ENCODE measurements around the gene JAKMIP2.
"Not testable (repeated sequence)": the region's sequence is repeated elsewhere in the genome, so short reads cannot be mapped to it uniquely, and the experiment has no call there.

JAKMIP2 gene

GRCh38 chr5:147580418-147580817 is 202.1 kb downstream of the JAKMIP2 start:
- DNase-seq = not testable (repeated sequence)

DNA sequence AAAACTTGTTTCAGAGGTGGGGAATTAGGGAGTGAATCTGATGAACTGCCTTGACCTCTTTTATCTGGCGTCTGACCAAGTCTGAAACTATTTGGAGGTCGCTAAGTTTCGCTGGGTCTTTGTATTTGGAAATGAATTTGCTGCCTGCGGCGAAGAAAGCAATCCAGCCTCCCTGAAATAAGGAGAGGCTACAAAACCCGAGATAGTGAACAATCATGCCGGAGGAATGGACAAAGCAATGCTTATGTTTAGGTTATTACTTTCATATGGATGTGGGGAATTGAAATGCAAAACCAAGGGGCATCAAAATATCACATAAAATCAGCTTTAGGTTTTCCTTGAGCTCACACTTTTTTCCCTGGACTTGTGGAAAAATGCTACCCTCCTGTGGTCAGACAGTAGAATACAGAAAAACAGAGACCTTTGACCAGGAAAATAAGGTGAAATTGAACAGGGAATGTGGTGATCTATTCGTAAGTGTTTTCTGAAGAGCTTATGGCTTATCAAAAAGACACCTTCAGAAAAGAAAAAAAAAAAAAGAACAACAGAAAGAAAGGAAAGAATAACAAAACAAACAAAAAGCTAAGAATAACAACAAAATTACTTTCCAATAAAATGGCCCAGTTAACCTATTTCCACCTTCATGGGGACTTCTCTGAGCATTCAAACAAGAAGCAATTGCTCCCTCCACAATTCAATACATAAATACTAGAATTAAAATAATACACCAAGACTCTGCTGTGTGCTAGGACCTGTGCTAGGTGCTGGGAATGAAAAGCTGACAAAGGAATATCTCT is 204.1 kb downstream of the JAKMIP2 start:
- DNase-seq = peak; percentile 85

DNA sequence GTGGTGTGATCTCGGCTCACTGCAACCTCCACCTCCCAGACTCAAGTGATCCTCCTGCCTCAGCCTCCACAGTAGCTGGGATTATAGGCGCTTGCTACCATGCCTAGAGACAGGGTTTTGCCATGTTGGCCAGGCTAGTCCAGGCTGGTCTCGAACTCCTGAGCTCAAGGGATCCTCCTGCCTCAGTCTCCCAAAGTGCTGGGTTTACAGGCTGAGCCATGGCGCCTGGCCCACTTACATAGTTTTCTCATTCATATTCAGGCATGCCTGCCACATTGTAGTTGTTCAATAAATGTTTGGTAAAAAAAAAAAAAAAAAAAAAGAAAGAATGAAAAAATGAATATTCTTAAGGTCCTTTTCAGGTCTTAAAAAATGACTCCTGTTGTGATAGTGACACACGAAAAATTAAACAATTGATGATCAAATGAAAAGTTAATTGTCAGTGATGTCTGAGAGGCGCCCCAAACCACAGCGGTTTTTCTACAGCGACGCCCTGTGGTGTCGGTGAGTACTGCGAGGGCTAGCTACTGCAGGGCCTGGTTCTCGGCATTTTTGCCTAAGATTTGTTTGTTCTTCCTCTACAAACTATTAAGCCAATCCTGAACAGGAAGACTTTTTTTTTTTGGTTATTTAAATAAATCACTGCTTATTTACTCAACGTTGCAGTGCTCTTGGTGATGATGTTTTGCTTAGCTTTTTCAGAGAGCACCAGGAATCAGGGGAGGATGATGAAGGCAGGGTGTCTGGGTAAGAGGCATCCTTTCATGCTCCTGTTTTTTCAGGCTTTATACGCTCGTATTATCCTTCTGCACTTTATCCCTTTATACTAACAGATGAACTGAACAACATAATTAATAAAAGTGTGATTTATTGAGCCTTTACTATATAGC is 205.6 kb downstream of the JAKMIP2 start:
- no peak for DNase-seq

DNA sequence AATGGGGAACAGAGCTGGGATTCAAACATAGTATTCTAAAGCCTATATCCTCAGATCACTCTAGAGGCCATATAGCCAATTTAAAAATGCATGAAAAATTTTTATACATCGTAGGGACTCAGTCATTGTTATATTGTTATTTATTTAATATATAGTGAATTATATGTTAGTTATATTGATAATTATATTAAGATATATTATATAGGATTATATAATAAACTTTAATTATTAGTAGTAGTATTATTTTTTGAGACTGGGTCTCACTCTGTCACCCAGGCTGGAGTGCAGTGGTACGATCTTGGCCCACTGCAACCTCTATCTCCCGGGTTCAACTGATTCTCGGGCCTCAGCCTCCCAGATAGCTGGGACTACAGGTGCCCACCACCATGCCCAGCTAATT is 206.9 kb downstream of the JAKMIP2 start:
- no peak for DNase-seq

- no peak for DNase-seq
Observed at GRCh38 chr5:147573211-147573610, 209.3 kb downstream of the JAKMIP2 start.

GRCh38 chr5:147568710-147569406 is 213.7 kb downstream of the JAKMIP2 start:
- DNase-seq = no peak

- DNase-seq = no peak
Observed at GRCh38 chr5:147567917-147568598, 214.5 kb downstream of the JAKMIP2 start.

DNA sequence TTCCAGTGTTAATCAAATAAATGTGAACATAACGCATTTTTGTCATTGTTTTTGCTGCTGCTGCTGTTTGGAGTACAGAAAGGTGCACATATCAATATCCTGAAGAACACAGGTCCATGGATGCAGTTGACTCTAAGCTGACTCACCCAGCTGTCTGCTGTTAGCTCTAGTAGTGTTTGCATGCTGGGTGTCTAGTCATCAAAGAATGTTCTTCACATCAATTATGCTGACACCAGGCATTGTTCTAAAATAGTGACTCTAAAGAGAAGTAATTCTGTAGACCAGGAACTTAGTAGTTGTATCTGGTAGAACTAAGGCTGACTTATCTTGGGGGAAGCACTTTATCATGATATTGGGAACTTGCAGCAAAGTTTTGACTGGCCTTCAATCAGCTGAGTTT is 217.0 kb downstream of the JAKMIP2 start:
- DNase-seq = no peak

GRCh38 chr5:147564124-147564486 is 218.4 kb downstream of the JAKMIP2 start:
- DNase-seq = no peak

- no peak for DNase-seq
Observed at GRCh38 chr5:147563466-147564123, 218.9 kb downstream of the JAKMIP2 start.

DNA sequence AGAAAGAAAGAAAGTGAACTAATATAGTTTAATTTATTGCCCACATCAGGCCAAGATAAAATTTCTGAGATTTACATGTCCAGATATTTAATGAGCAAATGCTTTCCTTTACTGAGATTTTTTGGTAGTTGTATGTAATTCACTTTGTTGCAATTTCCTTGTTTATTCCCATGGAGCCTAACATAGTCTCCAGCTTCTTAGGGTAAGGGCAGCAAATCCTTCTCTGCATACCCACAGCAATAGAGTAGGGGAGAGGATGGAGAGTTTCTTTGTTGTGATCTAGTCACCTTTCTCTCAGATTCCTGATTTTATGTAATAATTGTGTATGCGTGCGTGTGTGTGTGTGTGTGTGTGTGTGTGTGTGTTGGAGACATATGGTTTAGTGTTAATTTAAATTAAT is 221.1 kb downstream of the JAKMIP2 start:
- no peak for DNase-seq

GRCh38 chr5:147560718-147561331 is 221.7 kb downstream of the JAKMIP2 start:
- DNase-seq = no peak

- no peak for DNase-seq
Observed at GRCh38 chr5:147559749-147560148, 222.8 kb downstream of the JAKMIP2 start.

DNA sequence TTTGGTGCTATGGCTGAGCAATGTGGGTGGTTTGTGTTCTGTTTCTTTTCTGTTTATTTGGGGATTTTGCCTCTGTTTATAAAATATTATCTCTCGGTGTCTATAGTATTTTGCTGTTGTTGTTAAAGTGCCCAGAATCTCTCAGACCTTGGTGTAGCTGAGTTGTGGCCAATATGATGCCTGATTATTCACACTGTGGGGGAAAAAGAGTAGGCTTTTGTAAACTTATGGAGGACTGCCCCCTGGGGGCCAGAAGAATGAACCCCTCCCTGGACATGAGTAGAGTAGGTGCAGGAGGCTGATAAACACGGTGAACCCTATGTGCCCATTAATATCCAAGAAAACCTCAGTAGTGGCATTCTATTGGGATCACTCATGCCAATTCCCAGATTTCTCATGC is 223.7 kb downstream of the JAKMIP2 start:
- DNase-seq = no peak

DNA sequence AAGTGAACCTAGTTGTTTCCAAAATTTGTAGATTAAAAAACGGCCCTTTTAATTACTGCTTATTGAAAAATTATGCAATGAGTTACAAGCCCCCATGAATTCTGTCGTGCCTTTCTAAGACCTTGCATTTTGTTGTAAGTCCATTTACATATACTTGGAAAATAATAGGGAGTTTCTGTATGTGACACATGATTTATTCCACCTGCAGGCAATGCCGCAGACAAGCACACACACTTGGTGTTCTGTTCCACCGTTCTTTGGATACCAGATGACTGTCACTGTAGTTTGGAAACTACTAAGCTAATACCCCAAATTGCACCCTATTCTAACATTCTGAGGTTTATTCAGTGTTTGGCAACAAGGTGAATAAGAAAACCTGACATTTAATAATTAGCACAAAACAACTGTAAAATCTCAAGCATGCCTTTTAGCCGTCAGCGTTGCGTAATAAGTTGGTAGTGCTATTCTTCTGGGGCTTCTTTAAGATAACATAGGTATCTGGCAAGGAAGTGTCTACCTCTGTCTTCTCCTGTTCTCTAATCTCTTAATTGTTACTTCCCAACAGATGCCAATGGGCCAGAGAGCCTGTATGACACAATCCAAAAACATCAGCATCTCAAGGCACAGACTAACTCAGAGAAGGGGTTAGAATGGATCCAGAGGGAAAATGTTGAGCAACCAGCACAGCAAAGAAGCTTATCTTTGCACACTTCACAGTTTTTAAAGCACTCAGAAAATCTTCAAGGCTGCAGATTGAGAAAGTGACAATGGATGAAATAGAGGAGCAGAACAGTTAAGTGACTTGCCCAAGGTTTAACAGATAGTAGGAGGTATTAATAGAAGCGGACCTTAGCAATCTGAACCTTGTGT is 224.4 kb downstream of the JAKMIP2 start:
- DNase-seq = no peak

DNA sequence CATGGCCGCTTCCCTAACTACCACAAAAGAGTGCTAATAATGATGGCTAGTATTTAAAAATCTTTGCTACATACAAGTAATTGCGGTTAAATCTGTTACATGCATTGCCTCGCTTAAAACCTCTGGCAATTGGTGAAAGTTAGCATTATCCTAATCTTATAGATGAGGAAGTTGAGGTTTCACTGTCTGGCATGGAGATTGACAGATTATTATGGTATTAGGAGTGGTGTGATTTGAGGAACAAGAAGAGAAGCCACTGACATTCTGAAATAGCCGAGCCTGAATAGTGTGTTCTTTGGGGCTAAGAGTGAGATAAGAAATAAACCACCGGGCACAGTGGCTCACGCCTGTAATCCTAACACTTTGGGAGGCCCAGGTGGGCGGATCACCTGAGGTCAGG is 227.4 kb downstream of the JAKMIP2 start:
- no peak for DNase-seq

- peak; percentile 50 for DNase-seq
Observed at GRCh38 chr5:147554261-147554817, 228.2 kb downstream of the JAKMIP2 start.

DNA sequence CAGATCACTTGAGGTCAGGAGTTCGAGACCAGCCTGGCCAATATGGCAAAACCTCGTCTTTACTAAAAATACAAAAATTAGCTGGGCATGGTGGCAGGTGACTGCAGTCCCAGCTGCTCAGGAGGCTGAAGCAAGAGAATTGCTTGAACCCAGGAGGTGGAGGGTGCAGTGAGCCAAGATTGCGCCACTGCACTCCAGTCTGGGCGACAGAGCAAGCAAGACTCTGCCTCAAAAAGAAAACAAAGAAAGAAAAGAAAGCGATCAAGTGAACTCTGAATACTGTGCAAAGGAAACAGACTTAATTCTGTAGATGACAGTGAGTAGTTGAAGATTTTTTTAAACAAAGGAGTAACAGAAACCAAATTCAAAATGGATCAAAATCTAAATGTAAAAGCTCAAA is 228.7 kb downstream of the JAKMIP2 start:
- not testable (repeated sequence) for DNase-seq

GRCh38 chr5:147552897-147553296 is 229.6 kb downstream of the JAKMIP2 start:
- DNase-seq = no peak

- DNase-seq = no peak
Observed at GRCh38 chr5:147551677-147552076, 230.9 kb downstream of the JAKMIP2 start.

- DNase-seq = no peak
Observed at GRCh38 chr5:147547730-147548129, 234.8 kb downstream of the JAKMIP2 start.

All from amniotic stem cell (primary cell).